ENCODE data around the gene SRRM4.

SRRM4 gene

DNA sequence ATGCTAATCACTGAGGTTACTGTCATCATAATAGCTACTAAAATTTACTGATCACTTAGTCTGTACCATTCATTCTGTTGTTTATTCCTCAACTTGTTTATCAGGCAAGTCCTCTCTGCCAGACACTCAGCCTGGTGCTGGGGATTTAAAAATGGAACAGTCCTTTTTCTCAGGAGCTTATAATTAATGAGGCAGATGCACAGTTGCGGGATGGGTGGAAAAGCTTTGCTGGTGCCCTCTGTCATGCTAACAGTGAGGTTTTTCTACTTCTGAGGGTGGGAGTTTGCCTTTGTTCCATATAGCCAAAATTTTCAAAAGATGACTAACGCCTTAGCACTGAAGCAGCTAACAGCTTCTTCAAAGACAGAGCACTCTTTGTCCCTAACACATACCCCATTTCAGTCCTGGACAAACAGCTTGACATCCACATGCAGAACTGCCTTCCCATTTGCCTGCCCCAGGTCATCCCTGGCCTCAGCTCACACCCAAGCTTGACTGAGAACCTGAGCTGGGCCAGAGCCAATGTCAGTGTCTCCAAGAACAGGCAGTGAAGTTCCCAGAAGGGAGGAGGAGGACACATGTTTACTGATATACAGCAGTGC lies 166.6 kb downstream of the SRRM4 start:
- no peak overlapping the region for H4K91ac ChIP-seq (ENCODE audit: low read depth, low read length)
- H3K4ac ChIP-seq (ENCODE audit: low read depth, low read length) = no peak overlapping the region
- no peak overlapping the region for H3K27ac ChIP-seq (ENCODE audit: low read depth, low read length)
- no peak overlapping the region for H3K4me3 ChIP-seq (ENCODE audit: low read depth, low read length)
- peaks cover 3% of the 10 kb centered on the region for H3K79me2 ChIP-seq (ENCODE audit: control insufficient read depth, insufficient read depth, low read length, poor library complexity)
- H2AFZ ChIP-seq (ENCODE audit: insufficient read depth, low read length, poor library complexity) = no peak overlapping the region
- no peak overlapping the region for H4K12ac ChIP-seq (ENCODE audit: low read depth, low read length)
- H3K18ac ChIP-seq (ENCODE audit: low read length) = no peak overlapping the region
- peaks cover 2% of the 10 kb centered on the region for H3K9me3 ChIP-seq (ENCODE audit: insufficient read depth, low read depth, low read length)
- no peak overlapping the region for H3K4me2 ChIP-seq (ENCODE audit: low read length)
- H2BK120ac ChIP-seq (ENCODE audit: insufficient read depth, low read length, poor library complexity) = no peak overlapping the region
- H2AK5ac ChIP-seq (ENCODE audit: low read length) = no peak overlapping the region
- no peaks in the 10 kb centered on the region for H3K27me3 ChIP-seq (ENCODE audit: insufficient read depth, low read length)
- H3K4me1 ChIP-seq (ENCODE audit: control insufficient read depth in 1 of 2, insufficient read depth in 2 of 2, low read length in 2 of 2) = peaks cover 4% of the 10 kb centered on the region in 2 experiments
- H3K79me1 ChIP-seq (ENCODE audit: low read length) = peaks cover 2% of the 10 kb centered on the region
- H2BK12ac ChIP-seq (ENCODE audit: low read length) = no peak overlapping the region
- no peak overlapping the region for H3K23ac ChIP-seq (ENCODE audit: low read length)
- DNase-seq = no peak
- no peak overlapping the region for H3K9ac ChIP-seq (ENCODE audit: low read length)
- H3K36me3 ChIP-seq (ENCODE audit: control insufficient read depth in 1 of 2, insufficient read depth in 2 of 2, low read length in 2 of 2) = peaks cover 0 to 2% of the 10 kb centered on the region in 2 experiments
- no peak overlapping the region for H4K8ac ChIP-seq (ENCODE audit: low read depth, low read length)
- WGBS (ENCODE audit: extremely low coverage, insufficient coverage, insufficient read length) = no CpG with 5 or more reads among the region's 2 CpGs
- no peak overlapping the region for H2BK5ac ChIP-seq (ENCODE audit: low read depth, low read length, poor library complexity)
- no peak overlapping the region for H3K14ac ChIP-seq (ENCODE audit: low read length)

DNA sequence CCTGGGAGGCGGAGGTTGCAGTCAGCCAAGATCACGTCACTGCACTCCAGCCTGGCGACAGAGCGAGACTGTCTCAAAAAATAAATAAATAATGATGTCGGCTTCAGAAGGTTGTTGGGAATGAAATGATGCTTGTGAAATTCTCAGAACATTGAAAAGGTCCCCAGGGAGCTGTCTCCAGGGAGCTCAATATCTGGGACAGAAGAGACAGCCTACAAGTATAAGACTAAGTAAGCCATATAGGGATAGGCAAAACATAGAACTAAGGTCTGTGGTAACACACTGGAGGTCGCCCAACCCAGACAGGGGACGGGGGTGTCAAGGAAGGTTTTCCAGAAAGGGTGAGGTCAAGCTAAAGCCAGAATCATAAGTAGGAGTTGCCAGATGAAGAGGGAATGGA lies 167.9 kb downstream of the SRRM4 start:
- Histone ChIP-seq H3K9ac (ENCODE audit: low read length) (no peak overlapping the region), H3K9me3 (ENCODE audit: insufficient read depth, low read depth, low read length) (peaks cover 2% of the 10 kb centered on the region), H3K79me1 (ENCODE audit: low read length) (peaks cover 11% of the 10 kb centered on the region), H2BK12ac (ENCODE audit: low read length) (no peak overlapping the region), H4K12ac (ENCODE audit: low read depth, low read length) (no peak overlapping the region), H2AK5ac (ENCODE audit: low read length) (no peak overlapping the region), H3K36me3 (ENCODE audit: control insufficient read depth in 1 of 2, insufficient read depth in 2 of 2, low read length in 2 of 2) (peaks cover 0 to 2% of the 10 kb centered on the region in 2 experiments), H3K18ac (ENCODE audit: low read length) (no peak overlapping the region), H3K27me3 (ENCODE audit: insufficient read depth, low read length) (no peaks in the 10 kb centered on the region), H2BK5ac (ENCODE audit: low read depth, low read length, poor library complexity) (no peak overlapping the region), H3K23ac (ENCODE audit: low read length) (no peak overlapping the region), H2BK120ac (ENCODE audit: insufficient read depth, low read length, poor library complexity) (no peak overlapping the region), H3K79me2 (ENCODE audit: control insufficient read depth, insufficient read depth, low read length, poor library complexity) (peaks cover 8% of the 10 kb centered on the region), H4K8ac (ENCODE audit: low read depth, low read length) (no peak overlapping the region), H3K27ac (ENCODE audit: low read depth, low read length) (no peak overlapping the region), H3K14ac (ENCODE audit: low read length) (no peak overlapping the region), H3K4ac (ENCODE audit: low read depth, low read length) (no peak overlapping the region), H3K4me3 (ENCODE audit: low read depth, low read length) (no peak overlapping the region), H4K91ac (ENCODE audit: low read depth, low read length) (no peak overlapping the region), H3K4me2 (ENCODE audit: low read length) (no peak overlapping the region), H2AFZ (ENCODE audit: insufficient read depth, low read length, poor library complexity) (no peak overlapping the region), H3K4me1 (ENCODE audit: control insufficient read depth in 1 of 2, insufficient read depth in 2 of 2, low read length in 2 of 2) (peaks cover 4 to 10% of the 10 kb centered on the region in 2 experiments)
- DNase-seq = no peak
- no CpG with 5 or more reads among the region's 7 CpGs for WGBS (ENCODE audit: extremely low coverage, insufficient coverage, insufficient read length)

- H3K14ac ChIP-seq (ENCODE audit: low read length) = no peak overlapping the region
Observed at GRCh38 chr12:119151445-119152026, 170.2 kb downstream of the SRRM4 start.

DNA sequence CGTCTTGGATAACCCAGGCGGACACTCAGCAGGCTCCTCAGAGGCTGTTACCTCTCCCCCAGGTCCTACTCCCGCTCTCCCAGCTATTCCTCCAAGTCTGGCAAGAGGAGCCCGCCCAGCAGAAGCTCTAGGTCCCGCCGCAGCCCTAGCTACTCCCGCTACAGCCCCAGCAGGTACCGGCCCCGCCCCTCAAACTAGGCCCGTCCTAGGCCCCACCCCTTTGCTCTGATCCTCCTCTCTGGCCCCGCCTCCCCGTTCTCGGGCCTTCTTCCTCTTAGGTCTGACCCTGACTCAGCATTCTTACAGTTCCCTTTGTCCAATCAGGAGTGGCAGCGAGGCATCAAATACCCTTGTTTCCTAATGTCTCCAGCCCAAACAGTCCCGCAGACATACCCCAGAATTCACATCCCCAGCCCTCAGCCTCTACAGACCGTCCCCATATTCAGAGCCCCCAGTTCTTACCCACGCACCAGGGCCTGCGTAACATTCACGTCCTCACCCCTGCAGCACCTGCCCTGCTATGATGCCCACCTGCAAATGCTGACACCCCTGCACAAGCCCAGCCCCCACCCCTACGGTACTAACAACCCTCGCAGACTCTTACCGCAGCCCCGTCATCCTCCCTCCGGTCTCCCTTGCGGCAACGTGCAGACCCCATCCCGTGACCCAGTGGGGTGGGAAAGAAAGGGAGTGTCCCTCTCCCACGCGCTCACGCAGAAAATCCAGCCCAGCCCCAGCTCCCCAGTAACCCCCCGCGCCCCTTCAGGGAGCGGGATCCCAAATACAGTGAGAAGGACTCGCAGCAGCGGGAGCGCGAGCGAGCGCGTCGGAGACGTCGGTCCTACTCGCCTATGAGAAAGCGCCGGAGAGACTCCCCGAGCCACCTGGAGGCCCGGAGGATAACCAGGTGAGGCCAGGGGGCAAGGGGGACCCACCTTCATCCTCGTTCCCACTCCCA lies 172.4 kb downstream of the SRRM4 start:
- Histone ChIP-seq H2BK5ac (ENCODE audit: low read depth, low read length, poor library complexity) (peak overlapping the region; percentile 82), H2AFZ (ENCODE audit: insufficient read depth, low read length, poor library complexity) (peak overlapping the region; percentile 91), H3K4me3 (ENCODE audit: low read depth, low read length) (peak overlapping the region; percentile 52), H2BK12ac (ENCODE audit: low read length) (peak overlapping the region; percentile 91), H3K14ac (ENCODE audit: low read length) (peak overlapping the region; percentile 95), H3K23ac (ENCODE audit: low read length) (no peak overlapping the region), H3K4me1 (ENCODE audit: control insufficient read depth in 1 of 2, insufficient read depth in 2 of 2, low read length in 2 of 2) (peaks cover 0 to 8% of the 10 kb centered on the region in 2 experiments), H4K91ac (ENCODE audit: low read depth, low read length) (peak overlapping the region; percentile 96), H3K9me3 (ENCODE audit: insufficient read depth, low read depth, low read length) (peaks cover 2% of the 10 kb centered on the region), H3K4me2 (ENCODE audit: low read length) (peak overlapping the region; percentile 75), H3K79me1 (ENCODE audit: low read length) (peaks cover 9% of the 10 kb centered on the region), H2BK120ac (ENCODE audit: insufficient read depth, low read length, poor library complexity) (peak overlapping the region; percentile 93), H4K8ac (ENCODE audit: low read depth, low read length) (peak overlapping the region; percentile 92), H3K27ac (ENCODE audit: low read depth, low read length) (peak overlapping the region; percentile 59), H3K18ac (ENCODE audit: low read length) (peak overlapping the region; percentile 91), H4K12ac (ENCODE audit: low read depth, low read length) (peak overlapping the region; percentile 98), H3K79me2 (ENCODE audit: control insufficient read depth, insufficient read depth, low read length, poor library complexity) (peaks cover 6% of the 10 kb centered on the region), H2AK5ac (ENCODE audit: low read length) (peak overlapping the region; percentile 98), H3K27me3 (ENCODE audit: insufficient read depth, low read length) (no peaks in the 10 kb centered on the region), H3K4ac (ENCODE audit: low read depth, low read length) (peak overlapping the region; percentile 75), H3K9ac (ENCODE audit: low read length) (peak overlapping the region; percentile 54), H3K36me3 (ENCODE audit: control insufficient read depth in 1 of 2, insufficient read depth in 2 of 2, low read length in 2 of 2) (peaks cover 0 to 2% of the 10 kb centered on the region in 2 experiments)
- peak; percentile 78 to 90 for DNase-seq
- no CpG with 5 or more reads among the region's 49 CpGs for WGBS (ENCODE audit: extremely low coverage, insufficient coverage, insufficient read length)

More at GRCh38 chr12:119151445-119152026, 170.2 kb downstream of the SRRM4 start:
- Histone ChIP-seq H3K4me1 (ENCODE audit: control insufficient read depth in 1 of 2, insufficient read depth in 2 of 2, low read length in 2 of 2) (peaks cover 0 to 7% of the 10 kb centered on the region in 2 experiments), H3K4me3 (ENCODE audit: low read depth, low read length) (no peak overlapping the region), H3K27me3 (ENCODE audit: insufficient read depth, low read length) (no peaks in the 10 kb centered on the region), H4K91ac (ENCODE audit: low read depth, low read length) (no peak overlapping the region), H3K79me2 (ENCODE audit: control insufficient read depth, insufficient read depth, low read length, poor library complexity) (peaks cover 6% of the 10 kb centered on the region), H2AK5ac (ENCODE audit: low read length) (no peak overlapping the region), H4K12ac (ENCODE audit: low read depth, low read length) (no peak overlapping the region), H3K36me3 (ENCODE audit: control insufficient read depth in 1 of 2, insufficient read depth in 2 of 2, low read length in 2 of 2) (peaks cover 0 to 2% of the 10 kb centered on the region in 2 experiments), H4K8ac (ENCODE audit: low read depth, low read length) (no peak overlapping the region), H3K79me1 (ENCODE audit: low read length) (peaks cover 9% of the 10 kb centered on the region), H3K9me3 (ENCODE audit: insufficient read depth, low read depth, low read length) (peaks cover 2% of the 10 kb centered on the region), H2BK5ac (ENCODE audit: low read depth, low read length, poor library complexity) (no peak overlapping the region), H3K23ac (ENCODE audit: low read length) (no peak overlapping the region), H2AFZ (ENCODE audit: insufficient read depth, low read length, poor library complexity) (no peak overlapping the region), H2BK12ac (ENCODE audit: low read length) (no peak overlapping the region), H2BK120ac (ENCODE audit: insufficient read depth, low read length, poor library complexity) (no peak overlapping the region), H3K4me2 (ENCODE audit: low read length) (no peak overlapping the region), H3K4ac (ENCODE audit: low read depth, low read length) (no peak overlapping the region), H3K9ac (ENCODE audit: low read length) (no peak overlapping the region), H3K27ac (ENCODE audit: low read depth, low read length) (no peak overlapping the region), H3K18ac (ENCODE audit: low read length) (no peak overlapping the region)
- no peak for DNase-seq
- no CpG with 5 or more reads among the region's 1 CpG for WGBS (ENCODE audit: extremely low coverage, insufficient coverage, insufficient read length)

Data from trophoblast cell (in vitro differentiated cells and primary cell).